Activated CD4-positive, alpha-beta T cell treated with anti-CD3 and anti-CD28 coated beads, Interleukin-2, Interleukin-4, amounts not matched to agents 100 ng/mL and 50 ng/mL, durations not matched to agents 16 hours and 8 hours (primary cell): ENCODE data around the gene MYO15B.

ENCODE experiments used
- DNase-seq: peaks from one replicate; pipeline ENCODE4 v3.0.0-alpha.2; 2020; ENCODE audit warnings: low spot score

The MYO15B gene

GRCh38 chr17:75666959-75667790, 79.6 kb downstream of the MYO15B start, which contains the start of the genes RECQL5 and SAP30BP:
TSS of gene RECQL5 (minus strand) at chr17:75667154. CDS start at chr17:75666557, 597 bp downstream.
TSS of gene SAP30BP (plus strand) at chr17:75667338. CDS start at chr17:75667373, 35 bp downstream.
- DNase-seq, result peak; percentile 98

- no peak for DNase-seq
These were observed 80.2 kb downstream of the MYO15B start for GRCh38 chr17:75667825-75668224.

DNA sequence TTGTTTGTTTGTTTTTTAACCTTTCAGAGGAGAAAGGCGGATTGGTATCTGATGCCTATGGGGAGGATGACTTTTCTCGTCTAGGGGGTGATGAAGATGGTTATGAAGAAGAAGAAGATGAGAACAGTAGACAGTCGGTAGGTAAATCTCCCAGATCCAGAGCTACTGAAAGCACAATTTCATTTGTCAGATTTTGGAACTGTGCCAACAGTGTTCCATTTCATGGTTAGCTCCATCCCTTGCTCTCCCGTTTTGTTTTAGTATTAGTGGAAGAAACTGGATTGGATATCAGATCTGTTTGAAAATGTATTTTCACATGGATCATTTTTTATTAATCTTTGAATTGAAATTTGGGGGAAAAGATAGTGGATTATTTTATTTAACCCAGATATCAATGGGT, 80.9 kb downstream of the MYO15B start:
- DNase-seq, result no peak

- no peak for DNase-seq
These were observed 83.3 kb downstream of the MYO15B start for GRCh38 chr17:75670868-75671267.

- DNase-seq, result no peak
These were observed 84.4 kb downstream of the MYO15B start for GRCh38 chr17:75672011-75672410.

- DNase-seq, result no peak
These were observed 85.9 kb downstream of the MYO15B start for GRCh38 chr17:75673487-75673886.
